Activated CD4-positive, alpha-beta T cell treated with anti-CD3 and anti-CD28 coated beads, Interleukin-2, amount 50 U/mL, for 24 hours (primary cell): ENCODE data around the gene HSD17B3.
"Not testable (repeated sequence)": the region's sequence is repeated elsewhere in the genome, so short reads cannot be mapped to it uniquely, and the experiment has no call there.

Experiments used
- DNase-seq, 2 donors: peaks; one replicate each; pipeline ENCODE4 v3.0.0-alpha.2; 2020; ENCODE audit warnings: low read depth in 1 of 2, low spot score in 1 of 2

Gene HSD17B3

GRCh38 chr9:96302021-96302420 is at the start of gene HSD17B3:
Gene HSD17B3, minus strand, starts transcription at chr9:96302176. Its CDS starts 72 bp downstream, at chr9:96302104.
- DNase-seq: no peak

GRCh38 chr9:96350866-96351265 is 48.9 kb upstream of the HSD17B3 start:
- no peak for DNase-seq

GRCh38 chr9:96348261-96348660 is 46.3 kb upstream of the HSD17B3 start:
- DNase-seq: no peak

- no peak for DNase-seq
Observed at GRCh38 chr9:96345551-96345950, 43.6 kb upstream of the HSD17B3 start.

GRCh38 chr9:96344458-96345180 is 42.6 kb upstream of the HSD17B3 start:
- DNase-seq: no peak

GRCh38 chr9:96343515-96344360 is 41.8 kb upstream of the HSD17B3 start:
- no peak for DNase-seq

GRCh38 chr9:96342571-96343245 is 40.7 kb upstream of the HSD17B3 start:
- no peak for DNase-seq

- DNase-seq: no peak
Observed at GRCh38 chr9:96340707-96341106, 38.7 kb upstream of the HSD17B3 start.

GRCh38 chr9:96338299-96338698 is 36.3 kb upstream of the HSD17B3 start:
- DNase-seq: no peak

GRCh38 chr9:96333958-96334357 is 32.0 kb upstream of the HSD17B3 start:
- no peak for DNase-seq

- no peak for DNase-seq
Observed at GRCh38 chr9:96331236-96331947, 29.4 kb upstream of the HSD17B3 start.

GRCh38 chr9:96327694-96328352 is 25.8 kb upstream of the HSD17B3 start:
- peak in 1 of 2 donors; percentile 65 for DNase-seq

GRCh38 chr9:96323169-96323568 is 21.2 kb upstream of the HSD17B3 start:
- DNase-seq: no peak

- not testable (repeated sequence) for DNase-seq
Observed at GRCh38 chr9:96322736-96323135, 20.8 kb upstream of the HSD17B3 start.

GRCh38 chr9:96322210-96322609 is 20.2 kb upstream of the HSD17B3 start:
- not testable (repeated sequence) for DNase-seq

- DNase-seq: no peak
Observed at GRCh38 chr9:96321515-96321914, 19.5 kb upstream of the HSD17B3 start.

- DNase-seq: no peak
Observed at GRCh38 chr9:96320749-96321280, 18.8 kb upstream of the HSD17B3 start.

GRCh38 chr9:96318921-96319565 is 17.1 kb upstream of the HSD17B3 start:
- DNase-seq: no peak

GRCh38 chr9:96317335-96317980 is 15.5 kb upstream of the HSD17B3 start:
- peak in 1 of 2 donors; percentile 21 for DNase-seq
